Measurements from ENCODE around the gene CLCN6.

- no peak for TF ChIP-seq CTCF (optimal IDR thresholded peaks at IDR 0.05 in 1 of 3, IDR thresholded peaks at IDR 0.05 in 1 of 3, conservative IDR thresholded peaks at IDR 0.05 in 1 of 3; ENCODE audit: extremely low read depth in 1 of 3, insufficient read depth in 2 of 3, low read length in 3 of 3)
- no peak for TF ChIP-seq EZH2 (IDR thresholded peaks at IDR 0.05; ENCODE audit: low read length)
These were observed 69.1 kb downstream of the CLCN6 start for GRCh38 chr1:11875094-11875493.

Measured in keratinocyte (primary cell).